Breast epithelium (tissue), 3 donors: Measurements from ENCODE around the gene FOXK1.

ENCODE experiments used
- POLR2A ChIP-seq: fragments of 450-650 bp; IDR thresholded peaks from one replicate; pipeline ENCODE4 v1.6.1; 2016; ENCODE audit warnings: antibody characterized with exemption, mild to moderate bottlenecking, moderate library complexity
- TF ChIP-seq, protein P1 (sequence below), 3 donors: fragments of 450-650 bp; IDR thresholded peaks; one replicate each; pipeline ENCODE4 v1.5.1; 2016 to 2017; ENCODE audit warnings: antibody characterized with exemption in 3 of 3, mild to moderate bottlenecking in 3 of 3, moderate library complexity in 3 of 3

DNA sequence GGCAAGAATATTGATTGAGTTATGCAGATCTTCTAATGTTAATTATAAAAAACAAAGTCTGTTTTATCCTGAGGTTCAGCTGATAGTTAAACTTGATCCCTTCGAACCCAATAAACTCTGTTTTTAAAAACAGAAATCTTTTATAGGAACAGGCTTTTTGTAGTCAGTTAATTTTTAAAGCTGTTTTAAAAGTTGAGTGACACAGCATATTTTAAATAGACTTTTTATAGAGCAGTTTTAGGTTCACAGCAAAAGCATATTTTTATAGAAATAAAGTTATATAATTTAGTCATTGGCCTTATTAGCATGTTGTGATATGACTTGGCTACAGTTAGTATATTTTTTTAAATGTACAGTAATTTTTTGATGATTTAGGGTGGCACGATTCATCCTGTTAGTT lies 11.1 kb downstream of the FOXK1 start:
- TF ChIP-seq POLR2A: no peak
- TF ChIP-seq, protein P1, sequence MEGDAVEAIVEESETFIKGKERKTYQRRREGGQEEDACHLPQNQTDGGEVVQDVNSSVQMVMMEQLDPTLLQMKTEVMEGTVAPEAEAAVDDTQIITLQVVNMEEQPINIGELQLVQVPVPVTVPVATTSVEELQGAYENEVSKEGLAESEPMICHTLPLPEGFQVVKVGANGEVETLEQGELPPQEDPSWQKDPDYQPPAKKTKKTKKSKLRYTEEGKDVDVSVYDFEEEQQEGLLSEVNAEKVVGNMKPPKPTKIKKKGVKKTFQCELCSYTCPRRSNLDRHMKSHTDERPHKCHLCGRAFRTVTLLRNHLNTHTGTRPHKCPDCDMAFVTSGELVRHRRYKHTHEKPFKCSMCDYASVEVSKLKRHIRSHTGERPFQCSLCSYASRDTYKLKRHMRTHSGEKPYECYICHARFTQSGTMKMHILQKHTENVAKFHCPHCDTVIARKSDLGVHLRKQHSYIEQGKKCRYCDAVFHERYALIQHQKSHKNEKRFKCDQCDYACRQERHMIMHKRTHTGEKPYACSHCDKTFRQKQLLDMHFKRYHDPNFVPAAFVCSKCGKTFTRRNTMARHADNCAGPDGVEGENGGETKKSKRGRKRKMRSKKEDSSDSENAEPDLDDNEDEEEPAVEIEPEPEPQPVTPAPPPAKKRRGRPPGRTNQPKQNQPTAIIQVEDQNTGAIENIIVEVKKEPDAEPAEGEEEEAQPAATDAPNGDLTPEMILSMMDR (IDR thresholded peaks at IDR 0.05): no peak
